Kidney (tissue), 14 donors: ENCODE results near the gene DLX6. TPM values are rescaled to one million over a fixed set of nuclear protein-coding genes. Genes with fewer than 3 reads are reported as not detected.

Experiments
- DNase-seq, 5 donors: peaks; one replicate each; pipeline ENCODE4 v3.0.0-alpha.2; 2013 to 2020
- FAIRE-seq: peaks from 2 replicates; lab custom pipeline; 2012; peaks lifted over from hg19 to GRCh38; lab: Jason Lieb, UNC
- H3K27ac ChIP-seq, 2 donors: one replicate each; pipeline ENCODE4 v1.7.0; 2013; ENCODE audit warnings: low read depth in 2 of 2, low read length in 2 of 2, inconsistent platforms in 1 of 2
- H3K27me3 ChIP-seq: one replicate; pipeline ENCODE4 v1.7.1; 2013; ENCODE audit warnings: low read length, inconsistent platforms; ENCODE audit not compliant: control insufficient read depth, insufficient read depth
- H3K36me3 ChIP-seq, 3 donors: one replicate each; pipeline versions ENCODE4 v1.7.0 to v1.7.1; 2013; ENCODE audit warnings: low read length in 3 of 3, control low read depth in 1 of 3, inconsistent platforms in 1 of 3; ENCODE audit not compliant: insufficient read depth in 3 of 3, control insufficient read depth in 2 of 3
- H3K4me1 ChIP-seq, 3 donors: one replicate each; pipeline versions ENCODE4 v1.7.0 to v1.7.1; 2013; ENCODE audit warnings: low read length in 3 of 3, inconsistent platforms in 1 of 3, low read depth in 1 of 3; ENCODE audit not compliant: control insufficient read depth in 2 of 3, insufficient read depth in 2 of 3
- H3K4me3 ChIP-seq, 3 donors: one replicate each; pipeline versions ENCODE4 v1.7.0 to v1.8.1; 2013; ENCODE audit warnings: low read length in 3 of 3, control low read depth in 1 of 3, inconsistent platforms in 1 of 3
- H3K9ac ChIP-seq, 3 donors: one replicate each; pipeline versions ENCODE4 v1.7.0 to v1.7.1; 2013; ENCODE audit warnings: low read length in 3 of 3, control low read depth in 1 of 3, inconsistent platforms in 1 of 3
- H3K9me3 ChIP-seq, 3 donors: one replicate each; pipeline versions ENCODE4 v1.7.0 to v1.7.1; 2013; ENCODE audit warnings: low read length in 3 of 3, control low read depth in 1 of 3, inconsistent platforms in 1 of 3; ENCODE audit not compliant: control insufficient read depth in 2 of 3, insufficient read depth in 1 of 3
- CTCF ChIP-seq: IDR thresholded peaks from 3 replicates; pipeline ENCODE4 v1.5.1; 2012; ENCODE audit warnings: mild to moderate bottlenecking, moderate library complexity, borderline replicate concordance; ENCODE audit not compliant: insufficient read depth; ENCODE audit errors: extremely low read depth
- intact Hi-C: fragments of 100-400 bp; cut with DNase I; formaldehyde crosslinking; loops from one replicate; pipeline ENCODE4 v1.11.1; 2022
- polyA plus RNA-seq: library from polyadenylated mRNA; stranded (reverse); fragments of 350-450 nt; fragmentation: Illumina TruSeq; extraction: RNeasy Lipid Tissue Mini Kit (QIAGEN cat#74804); gene quantifications from one replicate; pipeline ENCODE4 v1.2.3, GENCODE V29; 2014; ENCODE audit warnings: low read depth, low replicate concordance; ENCODE audit not compliant: insufficient read depth
- total RNA-seq: library from RNA; stranded (reverse); fragmentation: NEBNext Ultra II Directional; extraction: Animal tissue kit (Norgen Biotek cat#: 25700); gene quantifications from one replicate; pipeline ENCODE4 v1.2.1, GENCODE V29; 2021
- donor health status: control.
- donor health status: control.
- donor health status: control.
- donor health status: control.
- donor health status: control.
- donor health status: DM: yes; HTN: yes; CAD: no.
- donor health status: Normal renal cell carcinoma (clear cell type).

The DLX6 gene
- total and polyA plus RNA-seq, 2 donors from 2014 or later: 0.13 TPM; not detected in 1

- H3K27me3 ChIP-seq: peaks cover 87% of the 10 kb centered on the region
- H3K4me1 ChIP-seq: peaks cover 0 to 5% (median 0%) of the 10 kb centered on the region in 3 donors
- DNase-seq: peak in 1 of 5 donors; percentile 9
- no peak overlapping the region for H3K9ac ChIP-seq
- no peak overlapping the region for H3K4me3 ChIP-seq
- no peak for TF ChIP-seq CTCF
- H3K27ac ChIP-seq: no peak overlapping the region
- H3K9me3 ChIP-seq: no peaks in the 10 kb centered on the region
- FAIRE-seq: no peak
- intact Hi-C loops: no loop called here
- H3K36me3 ChIP-seq: no peaks in the 10 kb centered on the region
These were observed 2.2 kb downstream of the DLX6 start for GRCh38 chr7:97007583-97007861.

- DNase-seq (no peak), FAIRE-seq (no peak)
- H3K27me3 ChIP-seq: peaks cover 87% of the 10 kb centered on the region
- no peak overlapping the region for H3K27ac ChIP-seq
- no peaks in the 10 kb centered on the region for H3K36me3 ChIP-seq
- intact Hi-C loops: no loop called here
- no peaks in the 10 kb centered on the region for H3K9me3 ChIP-seq
- H3K9ac ChIP-seq: no peak overlapping the region
- no peak for TF ChIP-seq CTCF
- H3K4me3 ChIP-seq: no peak overlapping the region
- peaks cover 0 to 5% (median 0%) of the 10 kb centered on the region in 3 donors for H3K4me1 ChIP-seq
These were observed 3.0 kb downstream of the DLX6 start for GRCh38 chr7:97008275-97008917.

- intact Hi-C loops: no loop called here
- FAIRE-seq (no peak), DNase-seq (peak in 2 of 5 donors; percentile 7 to 32)
- Histone ChIP-seq H3K9me3 (no peaks in the 10 kb centered on the region), H3K9ac (no peak overlapping the region), H3K27ac (no peak overlapping the region), H3K4me1 (peaks cover 0 to 5% (median 0%) of the 10 kb centered on the region in 3 donors), H3K27me3 (peaks cover 86% of the 10 kb centered on the region), H3K4me3 (no peak overlapping the region), H3K36me3 (no peaks in the 10 kb centered on the region)
- TF ChIP-seq CTCF: no peak
These were observed 4.7 kb downstream of the DLX6 start for GRCh38 chr7:97009753-97010732.
